Kidney (tissue), 14 donors: ENCODE data around the gene SHE. TPM values are rescaled to one million over a fixed set of nuclear protein-coding genes. Genes with fewer than 3 reads are reported as not detected.

ENCODE experiments used
- DNase-seq, 5 donors: peaks; one replicate each; pipeline ENCODE4 v3.0.0-alpha.2; 2013 to 2020
- FAIRE-seq: peaks from 2 replicates; lab custom pipeline; 2012; peaks lifted over from hg19 to GRCh38; lab: Jason Lieb, UNC
- H3K27ac ChIP-seq, 2 donors: one replicate each; pipeline ENCODE4 v1.7.0; 2013; ENCODE audit warnings: low read depth in 2 of 2, low read length in 2 of 2, inconsistent platforms in 1 of 2
- H3K27me3 ChIP-seq: one replicate; pipeline ENCODE4 v1.7.1; 2013; ENCODE audit warnings: low read length, inconsistent platforms; ENCODE audit not compliant: control insufficient read depth, insufficient read depth
- H3K36me3 ChIP-seq, 3 donors: one replicate each; pipeline versions ENCODE4 v1.7.0 to v1.7.1; 2013; ENCODE audit warnings: low read length in 3 of 3, control low read depth in 1 of 3, inconsistent platforms in 1 of 3; ENCODE audit not compliant: insufficient read depth in 3 of 3, control insufficient read depth in 2 of 3
- H3K4me1 ChIP-seq, 3 donors: one replicate each; pipeline versions ENCODE4 v1.7.0 to v1.7.1; 2013; ENCODE audit warnings: low read length in 3 of 3, inconsistent platforms in 1 of 3, low read depth in 1 of 3; ENCODE audit not compliant: control insufficient read depth in 2 of 3, insufficient read depth in 2 of 3
- H3K4me3 ChIP-seq, 3 donors: one replicate each; pipeline versions ENCODE4 v1.7.0 to v1.8.1; 2013; ENCODE audit warnings: low read length in 3 of 3, control low read depth in 1 of 3, inconsistent platforms in 1 of 3
- H3K9ac ChIP-seq, 3 donors: one replicate each; pipeline versions ENCODE4 v1.7.0 to v1.7.1; 2013; ENCODE audit warnings: low read length in 3 of 3, control low read depth in 1 of 3, inconsistent platforms in 1 of 3
- H3K9me3 ChIP-seq, 3 donors: one replicate each; pipeline versions ENCODE4 v1.7.0 to v1.7.1; 2013; ENCODE audit warnings: low read length in 3 of 3, control low read depth in 1 of 3, inconsistent platforms in 1 of 3; ENCODE audit not compliant: control insufficient read depth in 2 of 3, insufficient read depth in 1 of 3
- intact Hi-C: fragments of 100-400 bp; cut with DNase I; formaldehyde crosslinking; loops from one replicate; pipeline ENCODE4 v1.11.1; 2022
- polyA plus RNA-seq: library from polyadenylated mRNA; stranded (reverse); fragments of 350-450 nt; fragmentation: Illumina TruSeq; extraction: RNeasy Lipid Tissue Mini Kit (QIAGEN cat#74804); gene quantifications from one replicate; pipeline ENCODE4 v1.2.3, GENCODE V29; 2014; ENCODE audit warnings: low read depth, low replicate concordance; ENCODE audit not compliant: insufficient read depth
- total RNA-seq: library from RNA; stranded (reverse); fragmentation: NEBNext Ultra II Directional; extraction: Animal tissue kit (Norgen Biotek cat#: 25700); gene quantifications from one replicate; pipeline ENCODE4 v1.2.1, GENCODE V29; 2021
- TF ChIP-seq, protein P1 (sequence below): IDR thresholded peaks from 3 replicates; pipeline ENCODE4 v1.5.1; 2012; ENCODE audit warnings: mild to moderate bottlenecking, moderate library complexity, borderline replicate concordance; ENCODE audit not compliant: insufficient read depth; ENCODE audit errors: extremely low read depth
- donor health status: control.
- donor health status: control.
- donor health status: control.
- donor health status: control.
- donor health status: control.
- donor health status: DM: yes; HTN: yes; CAD: no.
- donor health status: Normal renal cell carcinoma (clear cell type).

SHE gene
- total and polyA plus RNA-seq, 2 donors from 2014 or later: 7.6 to 18.1 TPM

DNA sequence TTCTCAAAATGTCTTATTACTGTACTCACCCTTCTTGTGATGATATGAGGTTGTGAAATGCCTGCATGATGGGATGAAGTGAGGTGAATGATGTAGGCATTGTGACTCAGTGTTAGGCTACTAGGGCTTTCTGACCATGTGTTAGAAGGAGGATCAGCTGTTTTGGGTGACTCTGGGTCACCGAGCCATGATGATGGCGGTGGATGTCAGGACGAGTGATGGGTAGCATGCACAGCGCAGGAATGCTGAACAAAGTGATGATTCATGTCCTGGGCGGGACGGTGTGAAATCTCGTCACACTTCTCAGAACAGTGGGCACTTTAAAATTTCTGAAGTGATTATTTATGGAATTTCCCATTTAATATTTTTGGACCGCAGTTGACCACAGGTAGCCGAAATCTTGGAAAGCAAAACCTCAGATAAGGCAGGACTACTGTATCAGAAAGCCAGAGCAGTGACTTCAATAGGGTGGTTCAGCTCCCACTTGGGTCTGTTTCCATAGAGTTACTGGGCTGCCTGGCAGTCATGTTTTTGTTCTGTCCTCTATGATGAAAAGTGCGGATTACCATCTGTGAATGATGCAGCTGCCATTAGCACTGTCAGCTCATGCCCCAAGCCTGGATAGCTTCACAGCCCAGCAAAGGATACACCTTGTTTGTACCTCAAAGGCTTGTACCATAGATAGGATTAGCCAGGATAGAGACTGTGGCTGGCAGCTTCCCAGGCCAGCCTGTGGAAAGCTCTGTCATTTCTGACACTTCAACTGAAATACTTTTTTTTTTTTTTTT is 70.4 kb downstream of the SHE start:
- Histone ChIP-seq H3K4me1 (peaks cover 3 to 27% (median 18%) of the 10 kb centered on the region in 3 donors), H3K27me3 (no peaks in the 10 kb centered on the region), H3K9me3 (no peaks in the 10 kb centered on the region), H3K27ac (no peak overlapping the region), H3K9ac (no peak overlapping the region), H3K4me3 (peak overlapping the region in 1 of 3 donors; percentile 16), H3K36me3 (peaks cover 0 to 3% (median 0%) of the 10 kb centered on the region in 3 donors)
- FAIRE-seq (no peak), DNase-seq (no peak)
- TF ChIP-seq, protein P1, sequence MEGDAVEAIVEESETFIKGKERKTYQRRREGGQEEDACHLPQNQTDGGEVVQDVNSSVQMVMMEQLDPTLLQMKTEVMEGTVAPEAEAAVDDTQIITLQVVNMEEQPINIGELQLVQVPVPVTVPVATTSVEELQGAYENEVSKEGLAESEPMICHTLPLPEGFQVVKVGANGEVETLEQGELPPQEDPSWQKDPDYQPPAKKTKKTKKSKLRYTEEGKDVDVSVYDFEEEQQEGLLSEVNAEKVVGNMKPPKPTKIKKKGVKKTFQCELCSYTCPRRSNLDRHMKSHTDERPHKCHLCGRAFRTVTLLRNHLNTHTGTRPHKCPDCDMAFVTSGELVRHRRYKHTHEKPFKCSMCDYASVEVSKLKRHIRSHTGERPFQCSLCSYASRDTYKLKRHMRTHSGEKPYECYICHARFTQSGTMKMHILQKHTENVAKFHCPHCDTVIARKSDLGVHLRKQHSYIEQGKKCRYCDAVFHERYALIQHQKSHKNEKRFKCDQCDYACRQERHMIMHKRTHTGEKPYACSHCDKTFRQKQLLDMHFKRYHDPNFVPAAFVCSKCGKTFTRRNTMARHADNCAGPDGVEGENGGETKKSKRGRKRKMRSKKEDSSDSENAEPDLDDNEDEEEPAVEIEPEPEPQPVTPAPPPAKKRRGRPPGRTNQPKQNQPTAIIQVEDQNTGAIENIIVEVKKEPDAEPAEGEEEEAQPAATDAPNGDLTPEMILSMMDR: no peak
- intact Hi-C loops: no loop called here

DNA sequence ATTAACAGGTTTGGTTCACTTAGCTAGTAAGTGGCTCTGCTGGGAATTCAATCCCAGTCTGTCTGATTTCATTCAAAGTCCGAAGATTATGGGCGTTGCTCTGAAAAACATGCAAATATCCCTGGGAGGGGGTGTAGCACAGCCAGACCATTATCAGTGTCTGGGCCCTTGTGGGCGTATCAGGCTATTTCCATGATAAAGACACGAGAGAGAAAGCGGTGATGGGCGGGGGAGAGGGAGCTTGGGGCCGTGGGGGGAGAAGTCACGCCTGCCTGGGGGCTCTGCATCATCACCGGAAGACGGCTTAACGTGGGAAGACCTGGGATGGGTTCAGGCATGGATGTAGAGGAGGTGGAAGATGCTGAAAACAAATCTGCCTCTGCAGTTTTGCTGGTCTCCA is 71.3 kb downstream of the SHE start:
- intact Hi-C loops: no loop called here
- FAIRE-seq (no peak), DNase-seq (peak in 1 of 5 donors; percentile 18)
- TF ChIP-seq, protein P1: no peak
- Histone ChIP-seq H3K27me3 (no peaks in the 10 kb centered on the region), H3K4me3 (peak overlapping the region in 2 of 3 donors; percentile 6 to 63), H3K4me1 (peaks cover 3 to 27% (median 18%) of the 10 kb centered on the region in 3 donors), H3K9ac (no peak overlapping the region), H3K36me3 (peaks cover 0 to 3% (median 0%) of the 10 kb centered on the region in 3 donors), H3K9me3 (no peaks in the 10 kb centered on the region), H3K27ac (peak overlapping the region in 1 of 2 donors; percentile 59)

DNA sequence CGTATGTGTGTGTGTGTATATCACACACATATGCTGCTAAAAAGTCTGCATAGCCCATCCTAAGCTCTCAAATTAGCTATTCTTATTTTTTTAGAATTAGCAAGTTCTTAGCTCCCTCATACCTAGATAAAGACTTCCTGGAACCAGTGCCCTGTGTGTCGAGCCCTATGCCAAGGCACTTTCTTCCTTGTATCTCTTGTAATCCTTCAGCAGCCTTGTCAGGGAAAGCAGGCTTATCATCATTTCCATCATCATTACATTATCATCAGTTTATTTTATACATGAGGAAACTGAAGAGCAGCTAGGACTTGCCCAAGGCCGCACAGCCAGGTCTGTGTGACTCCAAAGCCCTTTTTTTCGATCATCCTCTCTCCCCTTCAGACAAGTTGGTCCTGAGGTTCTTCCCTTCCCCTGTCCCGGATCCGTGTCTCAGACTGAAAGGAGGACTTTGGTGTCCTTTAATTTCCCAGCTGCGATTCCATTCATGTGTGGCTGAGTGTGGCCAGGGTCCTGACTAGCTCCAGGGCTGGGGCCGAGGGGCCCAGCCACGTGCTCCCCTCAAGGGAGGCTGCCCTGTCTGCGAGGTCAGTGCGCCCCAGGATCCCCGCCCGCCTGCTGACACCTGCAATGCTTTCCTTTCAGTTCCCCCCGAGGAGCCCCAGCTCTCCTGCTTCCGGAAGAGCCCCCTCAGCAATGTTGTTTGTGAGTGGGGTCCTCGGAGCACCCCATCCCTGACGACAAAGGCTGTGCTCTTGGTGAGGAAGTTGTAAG is 72.2 kb downstream of the SHE start:
- TF ChIP-seq, protein P1: no peak
- intact Hi-C loops: no loop called here
- H3K27ac ChIP-seq: peak overlapping the region; percentile 1 to 59

More for the DNA sequence above, 72.2 kb downstream of the SHE start:
- H3K9me3 ChIP-seq: no peaks in the 10 kb centered on the region
- no peaks in the 10 kb centered on the region for H3K27me3 ChIP-seq
- H3K4me1 ChIP-seq: peaks cover 3 to 27% (median 18%) of the 10 kb centered on the region in 3 donors
- H3K36me3 ChIP-seq: peaks cover 0 to 3% (median 0%) of the 10 kb centered on the region in 3 donors
- H3K9ac ChIP-seq: peak overlapping the region in 1 of 3 donors; percentile 27
- H3K4me3 ChIP-seq: peak overlapping the region in 2 of 3 donors; percentile 47 to 63
- FAIRE-seq (no peak), DNase-seq (no peak)

Other genes with a start within 250 kb of the SHE start
- gene HAX1, start 229.8 kb downstream of the SHE start, total RNA-seq: 74.8 TPM
- gene HAX1, start 229.8 kb downstream of the SHE start, polyA plus RNA-seq: 153 TPM
- gene AQP10, start 181.3 kb downstream of the SHE start, total RNA-seq: not detected
- not detected for gene AQP10, start 181.3 kb downstream of the SHE start, polyA plus RNA-seq
- gene ATP8B2, start 176.9 kb downstream of the SHE start, total RNA-seq: 40.9 TPM
- gene ATP8B2, start 176.9 kb downstream of the SHE start, polyA plus RNA-seq: 6.2 TPM
- 33.0 TPM for gene IL6R, start 97.1 kb downstream of the SHE start, total RNA-seq
- 6.2 TPM for gene IL6R, start 97.1 kb downstream of the SHE start, polyA plus RNA-seq
- 4.7 TPM for gene TDRD10, start 193 bp downstream of the SHE start, total RNA-seq
- gene TDRD10, start 193 bp downstream of the SHE start, polyA plus RNA-seq: 2.3 TPM
- gene UBE2Q1, start 56.2 kb upstream of the SHE start, total RNA-seq: 77.6 TPM
- 72.3 TPM for gene UBE2Q1, start 56.2 kb upstream of the SHE start, polyA plus RNA-seq
- gene CHRNB2, start 65.4 kb upstream of the SHE start, total RNA-seq: 0.60 TPM
- not detected for gene CHRNB2, start 65.4 kb upstream of the SHE start, polyA plus RNA-seq
- 154 TPM for gene ADAR, start 105.8 kb upstream of the SHE start, total RNA-seq
- 40.3 TPM for gene ADAR, start 105.8 kb upstream of the SHE start, polyA plus RNA-seq